ENCODE data around the gene RUNX3. TPM values are rescaled to one million over a fixed set of nuclear protein-coding genes. Genes with fewer than 3 reads are reported as not detected.

RUNX3 gene
- polyA plus RNA-seq, 1 donor, result 0.43 TPM

DNA sequence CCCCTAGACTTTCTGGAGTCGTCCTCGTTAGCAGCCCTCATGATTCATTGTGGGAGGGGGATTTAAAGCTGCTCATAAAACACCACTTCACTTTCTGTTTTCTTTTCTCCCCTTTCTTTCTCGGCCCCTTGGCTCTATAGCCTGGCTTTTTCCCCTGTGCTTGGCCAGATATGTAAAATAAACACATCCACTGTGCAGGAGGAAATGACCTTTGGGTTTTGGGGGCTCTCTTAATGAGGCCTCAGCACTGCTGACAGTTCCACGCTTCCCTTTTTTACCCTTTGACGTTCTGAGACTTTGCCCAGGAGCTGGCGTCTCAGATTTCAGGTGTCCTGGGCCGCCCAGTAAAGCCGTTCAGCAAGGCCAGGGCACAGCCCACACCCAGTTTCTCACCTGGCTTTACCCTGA is 65.7 kb downstream of the RUNX3 start:
- no peak for DNase-seq (ENCODE audit: low read depth)

DNA sequence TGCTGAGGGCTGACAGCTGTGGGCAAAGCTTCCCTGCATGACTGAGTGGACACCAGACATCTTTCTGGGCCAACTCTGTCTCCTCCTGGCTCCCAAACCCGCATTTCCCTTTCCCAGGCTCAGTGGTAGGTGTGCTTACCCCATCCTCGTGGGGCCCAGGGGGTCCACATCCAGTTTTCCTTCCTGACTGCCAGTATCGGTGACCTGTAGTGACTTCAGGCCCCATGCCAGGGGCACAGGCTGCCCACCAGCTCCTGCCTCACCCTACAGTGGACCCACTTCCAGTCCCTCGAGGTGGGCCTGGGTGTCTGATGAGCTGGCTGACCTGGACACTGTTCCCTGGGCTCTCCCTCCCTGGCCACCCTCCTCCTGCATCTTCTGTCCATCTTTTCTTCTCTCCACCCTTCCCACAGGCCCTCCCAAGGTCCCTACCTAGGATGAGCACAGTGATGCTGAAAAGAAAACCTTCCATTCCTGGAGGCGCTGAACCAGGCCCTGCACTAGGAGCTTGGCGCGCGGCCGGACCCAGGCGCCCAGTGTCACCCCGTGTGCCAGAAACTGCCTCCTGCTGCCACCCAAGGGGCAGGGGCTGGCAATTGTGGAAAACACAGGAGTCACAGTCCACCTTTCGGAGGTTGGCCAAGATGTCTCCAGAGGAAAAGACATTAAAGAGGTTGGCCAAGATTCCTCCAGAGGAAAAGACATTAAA is 67.1 kb downstream of the RUNX3 start:
- no peak for DNase-seq (ENCODE audit: low read depth)

DNA sequence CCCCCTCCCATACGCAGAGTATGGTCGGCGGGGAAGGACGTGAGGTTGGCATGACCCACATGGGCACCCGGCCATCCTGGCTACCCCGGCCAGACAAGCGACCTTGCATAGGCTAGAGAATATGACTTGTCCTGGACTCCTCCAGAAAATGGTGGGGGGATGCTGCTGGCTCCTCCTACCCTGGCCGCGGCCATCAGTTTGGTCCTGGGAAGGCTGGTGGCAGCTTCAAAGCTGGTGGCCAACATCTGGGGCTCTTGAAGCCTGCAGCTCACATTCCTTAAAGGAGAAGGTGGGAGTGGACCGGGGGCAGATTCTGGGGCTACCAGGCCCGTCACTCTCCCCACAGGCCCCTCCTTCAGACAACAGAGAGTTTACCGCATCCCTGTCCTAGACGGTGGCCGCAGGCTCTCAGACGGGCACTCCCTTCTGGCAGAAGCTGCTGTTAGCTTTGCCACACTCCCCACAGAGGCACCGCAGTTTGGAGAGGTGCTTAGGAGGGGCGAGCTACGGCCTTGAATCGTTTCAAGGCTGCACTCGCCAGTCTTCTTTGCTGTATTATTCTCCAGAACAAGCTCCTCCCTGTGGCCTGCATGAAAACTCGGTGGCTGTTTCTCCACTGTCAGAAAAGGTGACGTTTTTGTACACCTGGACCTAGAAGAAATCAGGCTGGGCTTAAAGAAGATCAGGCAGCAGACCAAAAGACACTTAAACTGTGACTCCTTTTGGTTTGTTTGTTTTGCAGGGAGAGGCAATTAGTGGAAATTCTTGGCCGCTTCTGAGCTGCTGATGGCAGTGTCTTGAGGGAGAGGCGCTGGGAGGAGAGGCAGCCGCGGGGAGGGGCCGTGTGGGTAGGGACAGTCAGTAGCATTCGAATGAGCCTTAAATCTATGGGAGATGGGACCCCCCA is 68.0 kb downstream of the RUNX3 start:
- DNase-seq (ENCODE audit: low read depth), result no peak

DNA sequence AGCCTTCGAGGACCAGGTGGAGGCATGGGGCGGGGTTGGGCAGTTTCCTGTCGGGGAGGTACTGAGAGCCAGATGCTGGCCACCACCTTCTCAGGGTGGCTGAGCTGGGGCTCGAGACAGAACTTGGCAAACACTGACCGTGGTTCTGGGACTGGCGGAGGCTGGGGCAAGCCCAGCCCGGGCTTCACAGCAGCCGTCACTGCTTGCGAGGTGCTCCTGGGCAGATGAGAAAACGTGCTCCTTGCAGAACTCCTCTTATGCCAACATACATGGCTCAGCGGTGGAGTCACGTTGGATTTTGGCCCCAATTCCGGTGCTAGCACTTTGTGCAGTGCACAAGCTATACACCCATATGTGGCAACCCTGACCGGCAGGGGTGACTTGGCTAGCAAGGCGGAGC is 69.2 kb downstream of the RUNX3 start:
- DNase-seq (ENCODE audit: low read depth), result no peak

DNA sequence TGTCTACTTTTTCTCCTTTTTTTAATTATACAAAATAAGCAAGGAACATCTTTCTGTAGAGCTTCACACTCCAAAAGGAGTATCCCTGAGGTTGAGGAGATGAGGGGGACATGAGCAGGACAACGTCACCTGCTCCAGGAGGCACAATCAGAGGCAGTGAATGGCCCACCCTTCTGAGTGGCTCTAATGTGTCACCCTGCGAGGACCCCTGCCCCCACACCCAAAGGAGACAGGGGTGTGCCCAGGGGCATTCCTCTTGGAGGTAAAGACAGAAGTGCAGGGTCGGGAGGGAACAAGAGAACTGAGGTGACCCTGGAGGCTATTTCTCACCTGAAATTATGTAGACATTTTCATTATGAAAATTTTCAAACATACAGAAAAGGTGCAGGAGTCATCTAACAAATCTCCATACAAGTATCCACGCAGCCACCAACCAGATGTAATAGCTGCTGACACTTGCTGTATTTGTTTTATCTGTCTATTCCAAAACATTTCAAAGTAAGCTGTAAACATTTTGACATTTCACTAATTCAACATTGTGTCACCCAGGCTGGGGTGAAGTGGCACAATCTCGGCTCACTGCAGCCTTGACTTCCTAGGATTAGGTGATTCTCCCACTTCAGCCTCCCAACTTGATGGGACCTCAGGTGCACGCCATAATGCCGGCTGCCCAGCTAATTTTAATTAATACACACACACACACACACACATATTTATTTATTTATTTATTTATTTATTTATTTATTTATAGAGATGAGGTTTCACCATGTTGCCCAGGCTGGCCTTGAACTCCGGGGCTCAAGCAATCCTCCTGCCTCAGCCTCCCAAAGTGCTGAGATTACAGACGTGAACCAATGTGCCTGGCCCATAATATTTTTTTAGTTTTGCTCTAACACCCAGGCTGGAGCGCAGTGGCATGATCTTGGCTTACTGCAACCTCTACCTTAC is 70.7 kb downstream of the RUNX3 start:
- DNase-seq (ENCODE audit: low read depth), result no peak

DNA sequence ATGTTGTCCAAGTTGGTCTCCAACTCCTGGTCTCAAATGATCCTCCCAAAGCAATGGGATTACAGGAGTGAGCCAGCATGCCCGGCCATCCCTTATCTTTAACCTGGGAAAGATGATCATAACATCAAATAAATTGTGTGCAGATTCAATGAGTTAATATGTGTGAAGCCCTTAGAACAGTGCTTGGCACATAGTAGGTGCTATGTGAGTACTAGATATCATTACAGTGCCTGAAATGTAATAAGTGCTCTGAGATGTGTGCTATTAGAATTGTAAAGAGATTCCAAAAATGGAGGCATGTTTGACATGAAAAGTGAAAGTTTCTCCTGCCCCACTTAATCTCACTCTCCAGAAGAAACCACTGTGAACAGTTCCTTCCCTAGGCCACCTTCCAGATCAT is 71.8 kb downstream of the RUNX3 start:
- no peak for DNase-seq (ENCODE audit: low read depth)

DNA sequence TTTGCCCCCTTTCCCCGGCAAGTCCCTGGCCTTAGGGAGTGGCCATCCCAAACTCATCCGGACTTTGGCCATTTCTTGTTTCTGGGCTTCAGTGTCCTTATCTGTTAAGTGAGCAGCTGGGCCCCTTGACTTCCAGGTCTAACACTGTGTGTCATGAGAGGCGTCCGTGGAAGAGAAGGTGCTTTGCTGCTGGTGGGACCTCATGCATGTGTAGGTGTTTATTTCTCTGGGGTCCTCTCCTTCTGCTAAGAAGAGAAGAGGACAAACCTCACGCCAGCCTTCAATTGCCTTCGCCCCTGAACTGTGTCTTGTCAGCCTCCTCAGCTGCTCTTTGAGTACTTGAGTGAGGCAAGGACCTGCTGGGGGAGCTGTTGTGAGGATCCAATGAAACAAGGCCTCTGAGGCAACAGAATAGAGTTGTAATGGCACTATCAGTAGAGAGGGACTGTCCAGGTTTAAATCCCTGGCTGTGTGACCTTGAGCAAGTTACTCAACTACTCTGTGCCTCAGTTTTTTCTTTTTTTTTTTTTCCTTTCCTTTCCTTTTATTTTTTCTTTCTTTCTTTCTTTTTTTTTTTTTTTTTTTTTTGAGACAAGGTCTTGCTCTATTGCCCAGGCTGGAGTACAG is 72.5 kb downstream of the RUNX3 start:
- DNase-seq (ENCODE audit: low read depth), result no peak

DNA sequence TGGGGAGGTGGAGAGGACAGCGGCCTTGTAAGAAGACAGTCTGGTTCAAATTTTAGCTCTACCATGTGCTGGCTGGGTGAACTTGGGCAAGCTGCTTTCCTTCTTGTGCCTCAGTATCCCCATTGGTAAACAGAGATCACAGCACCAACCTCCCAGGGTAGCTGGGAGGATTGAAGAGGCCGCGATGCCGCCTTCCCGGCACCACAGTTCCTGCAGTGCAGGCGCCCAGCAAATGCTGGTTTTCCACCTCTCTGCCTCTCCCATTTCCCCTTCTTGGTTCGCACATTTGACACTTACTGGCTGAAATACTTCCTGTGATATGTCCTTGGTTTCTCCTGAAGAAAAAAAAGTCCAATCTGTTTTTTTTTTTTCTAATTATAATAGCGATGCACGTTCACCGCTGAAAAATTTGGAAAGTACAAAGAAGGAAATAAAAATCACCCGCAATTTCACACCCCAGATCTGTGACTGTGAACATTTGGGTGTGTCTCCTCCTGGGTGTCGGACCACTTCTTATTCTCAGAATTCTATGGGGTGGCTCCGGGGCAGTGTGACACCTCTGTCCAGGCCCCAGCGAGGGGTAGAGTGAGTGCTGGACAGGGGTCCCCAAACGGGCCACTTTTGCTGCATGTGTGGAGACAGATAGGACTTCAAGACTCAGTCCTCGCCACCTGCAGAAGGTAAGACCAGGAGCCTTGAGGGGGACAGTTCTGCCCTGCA is 73.1 kb downstream of the RUNX3 start:
- no peak for DNase-seq (ENCODE audit: low read depth)

DNA sequence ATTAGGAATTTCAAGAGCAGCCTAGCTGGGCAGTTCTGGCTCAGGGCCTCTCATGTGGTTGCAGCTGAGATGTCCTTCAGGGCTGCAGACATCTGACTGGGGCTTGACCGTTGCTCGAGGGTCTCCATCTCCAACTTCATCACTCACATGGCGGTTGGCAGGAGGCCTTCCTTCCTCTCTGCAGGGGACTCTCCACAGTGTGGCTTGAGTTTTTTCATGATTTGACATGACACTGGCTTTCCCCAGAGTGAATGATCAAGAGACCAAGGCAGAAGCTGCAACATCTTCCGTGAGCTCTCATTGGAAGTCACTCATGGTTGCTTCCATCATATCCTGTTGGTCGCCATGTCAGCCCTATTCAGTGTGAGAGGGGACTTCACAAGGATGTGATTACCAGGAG is 74.6 kb downstream of the RUNX3 start:
- no peak for DNase-seq (ENCODE audit: low read depth)

DNA sequence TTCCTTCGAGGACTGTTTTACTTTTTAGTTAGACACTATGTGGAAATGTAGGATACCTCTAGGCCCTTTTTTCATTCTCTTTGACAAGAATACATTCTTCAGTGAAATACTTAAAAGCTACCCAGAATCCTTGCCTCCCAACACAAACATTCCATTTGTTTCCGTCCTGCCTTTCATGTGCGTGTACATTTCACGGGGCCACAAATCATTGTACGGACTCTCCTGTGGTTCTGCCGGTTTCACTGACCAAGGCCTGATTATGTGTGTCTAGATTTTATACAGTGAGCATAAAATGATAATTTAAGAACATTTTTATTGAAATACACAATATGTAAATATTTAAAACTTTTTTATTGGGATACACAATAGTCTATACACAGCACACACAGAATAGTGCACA is 76.4 kb downstream of the RUNX3 start:
- no peak for DNase-seq (ENCODE audit: low read depth)

DNA sequence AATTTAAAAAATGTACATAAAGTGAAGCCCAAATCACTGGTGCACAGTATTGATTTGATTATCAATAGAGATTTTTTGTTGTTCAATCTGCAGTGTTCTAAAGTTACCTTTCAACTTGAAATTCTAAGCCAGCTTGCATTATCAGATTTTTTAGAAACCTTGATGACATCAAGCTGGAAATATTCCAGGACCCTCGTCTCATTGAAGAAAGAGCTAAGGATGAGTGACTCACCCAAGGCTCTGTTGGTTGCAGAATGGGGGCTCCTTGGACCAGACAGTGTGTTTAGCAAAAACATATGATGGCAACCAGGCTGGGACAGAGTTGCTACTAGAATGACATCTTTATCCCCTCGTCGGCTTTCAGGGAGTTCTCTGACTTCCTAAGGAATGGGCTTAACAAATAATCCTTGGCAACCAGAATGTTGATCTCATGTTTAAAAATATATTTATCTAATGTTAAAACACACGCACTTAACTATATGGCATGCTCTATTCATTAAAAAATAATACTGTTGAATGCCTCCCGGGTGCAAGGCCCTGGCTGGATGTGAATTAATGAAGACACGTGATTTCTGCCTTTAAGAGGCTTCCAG is 79.7 kb downstream of the RUNX3 start:
- DNase-seq (ENCODE audit: low read depth), result no peak

DNA sequence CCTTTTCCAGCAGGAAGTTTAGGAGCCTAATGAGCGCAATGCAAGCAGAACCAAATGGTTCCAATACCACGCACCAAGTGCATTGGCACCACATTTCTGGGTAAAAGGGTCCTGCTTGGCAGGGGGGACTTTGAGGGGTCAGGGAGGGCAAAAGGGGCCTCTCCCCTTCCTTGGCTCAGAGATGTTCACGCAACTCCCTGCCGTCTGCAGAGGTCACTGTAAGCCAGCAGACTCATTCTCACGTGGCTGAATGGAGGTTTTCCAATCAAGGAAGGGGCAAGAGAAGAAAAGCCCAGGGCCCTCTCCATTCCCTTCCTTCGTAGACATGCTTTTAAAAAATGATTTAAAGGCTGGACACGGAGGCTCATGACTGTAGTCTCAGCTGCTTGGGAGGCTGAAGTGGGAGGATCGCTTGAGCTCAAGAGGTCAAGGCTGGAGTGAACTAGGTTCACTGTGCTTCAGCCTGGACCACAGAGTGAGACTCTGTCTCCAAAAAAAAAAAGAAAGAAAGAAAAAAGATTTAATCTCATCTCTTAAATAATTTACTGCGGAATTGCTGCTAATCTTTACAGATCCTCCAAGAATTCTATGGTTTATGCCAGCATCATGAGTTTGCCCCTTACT is 80.3 kb downstream of the RUNX3 start:
- DNase-seq (ENCODE audit: low read depth), result no peak

Other genes starting within 250 kb of the RUNX3 start
- 115 TPM for gene CLIC4, start 184.8 kb downstream of the RUNX3 start, polyA plus RNA-seq (ENCODE audit: insufficient read length)

Data from forelimb muscle (tissue), 1 donor.